ENCODE data around the gene BTBD19. TPM values are rescaled to one million over a fixed set of nuclear protein-coding genes. Genes with fewer than 3 reads are reported as not detected.

Gene BTBD19
- total RNA-seq, 1 donor from 2014 or later, result 43.7 TPM

DNA sequence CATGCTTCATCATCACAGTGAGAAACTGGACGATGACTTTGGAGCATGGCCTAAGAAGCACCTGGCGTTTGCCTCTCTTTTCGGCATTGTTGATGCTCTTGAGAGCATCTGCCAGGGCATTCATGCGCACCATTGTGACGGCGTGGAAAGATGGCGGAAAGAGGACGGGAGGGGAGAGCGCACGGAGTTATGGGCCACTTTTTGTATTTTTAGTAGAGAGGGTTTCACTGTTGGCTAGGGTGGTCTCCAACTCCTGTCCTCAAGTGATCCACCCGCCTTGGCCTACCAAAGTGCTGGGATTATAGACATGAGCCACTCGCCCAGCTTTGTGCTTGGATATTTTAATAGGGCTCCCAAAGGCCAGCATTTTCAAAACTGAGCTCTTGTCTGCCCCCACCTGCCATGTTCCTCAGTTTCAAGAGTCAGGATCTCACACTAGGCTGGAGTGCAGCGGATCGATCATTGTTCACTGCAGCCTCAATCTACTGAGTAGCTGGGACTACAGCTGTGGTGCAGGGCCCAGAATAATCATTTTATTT, 27.7 kb upstream of the BTBD19 start:
- Mint-ChIP-seq H3K4me1 (peaks cover 32% of the 10 kb centered on the region), H3K4me3 (no peak overlapping the region), H3K36me3 (peaks cover 32% of the 10 kb centered on the region), H3K9me3 (no peaks in the 10 kb centered on the region), H3K27ac (no peak overlapping the region), H3K27me3 (ENCODE audit: low read depth) (no peaks in the 10 kb centered on the region)
- no peak for DNase-seq (ENCODE audit: low spot score in 2 of 2, unreplicated experiment in 2 of 2)
- TF ChIP-seq, protein P1, sequence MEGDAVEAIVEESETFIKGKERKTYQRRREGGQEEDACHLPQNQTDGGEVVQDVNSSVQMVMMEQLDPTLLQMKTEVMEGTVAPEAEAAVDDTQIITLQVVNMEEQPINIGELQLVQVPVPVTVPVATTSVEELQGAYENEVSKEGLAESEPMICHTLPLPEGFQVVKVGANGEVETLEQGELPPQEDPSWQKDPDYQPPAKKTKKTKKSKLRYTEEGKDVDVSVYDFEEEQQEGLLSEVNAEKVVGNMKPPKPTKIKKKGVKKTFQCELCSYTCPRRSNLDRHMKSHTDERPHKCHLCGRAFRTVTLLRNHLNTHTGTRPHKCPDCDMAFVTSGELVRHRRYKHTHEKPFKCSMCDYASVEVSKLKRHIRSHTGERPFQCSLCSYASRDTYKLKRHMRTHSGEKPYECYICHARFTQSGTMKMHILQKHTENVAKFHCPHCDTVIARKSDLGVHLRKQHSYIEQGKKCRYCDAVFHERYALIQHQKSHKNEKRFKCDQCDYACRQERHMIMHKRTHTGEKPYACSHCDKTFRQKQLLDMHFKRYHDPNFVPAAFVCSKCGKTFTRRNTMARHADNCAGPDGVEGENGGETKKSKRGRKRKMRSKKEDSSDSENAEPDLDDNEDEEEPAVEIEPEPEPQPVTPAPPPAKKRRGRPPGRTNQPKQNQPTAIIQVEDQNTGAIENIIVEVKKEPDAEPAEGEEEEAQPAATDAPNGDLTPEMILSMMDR (IDR thresholded peaks at IDR 0.05; ENCODE audit: unreplicated experiment), result no peak

DNA sequence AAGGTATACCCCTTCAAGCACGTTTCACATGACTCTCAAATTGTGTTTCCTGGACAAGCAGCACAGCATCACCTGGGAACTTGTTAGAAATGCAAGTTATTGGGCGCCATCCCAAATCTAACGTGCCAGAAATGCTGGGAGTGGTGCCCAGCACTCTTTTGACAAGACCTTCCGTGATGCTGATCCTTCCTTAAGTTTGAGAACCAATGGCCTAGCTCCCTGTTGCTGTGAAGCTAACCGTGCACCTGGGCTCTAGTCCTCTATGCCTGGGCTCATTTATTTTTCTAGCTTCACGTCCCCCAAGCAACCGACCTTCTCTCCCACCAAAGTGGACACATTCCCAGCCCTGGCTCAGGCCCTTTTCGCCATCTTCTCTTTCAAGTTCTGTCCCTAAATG, 24.6 kb upstream of the BTBD19 start:
- H3K4me1 Mint-ChIP-seq, result peaks cover 24% of the 10 kb centered on the region
- no peaks in the 10 kb centered on the region for H3K9me3 Mint-ChIP-seq
- peak overlapping the region; percentile 57 for H3K4me3 Mint-ChIP-seq
- peaks cover 17% of the 10 kb centered on the region for H3K36me3 Mint-ChIP-seq
- no peak overlapping the region for H3K27ac Mint-ChIP-seq
- TF ChIP-seq, protein P1 (IDR thresholded peaks at IDR 0.05; ENCODE audit: unreplicated experiment), result no peak
- H3K27me3 Mint-ChIP-seq (ENCODE audit: low read depth), result no peaks in the 10 kb centered on the region
- no peak for DNase-seq (ENCODE audit: low spot score in 2 of 2, unreplicated experiment in 2 of 2)

DNA sequence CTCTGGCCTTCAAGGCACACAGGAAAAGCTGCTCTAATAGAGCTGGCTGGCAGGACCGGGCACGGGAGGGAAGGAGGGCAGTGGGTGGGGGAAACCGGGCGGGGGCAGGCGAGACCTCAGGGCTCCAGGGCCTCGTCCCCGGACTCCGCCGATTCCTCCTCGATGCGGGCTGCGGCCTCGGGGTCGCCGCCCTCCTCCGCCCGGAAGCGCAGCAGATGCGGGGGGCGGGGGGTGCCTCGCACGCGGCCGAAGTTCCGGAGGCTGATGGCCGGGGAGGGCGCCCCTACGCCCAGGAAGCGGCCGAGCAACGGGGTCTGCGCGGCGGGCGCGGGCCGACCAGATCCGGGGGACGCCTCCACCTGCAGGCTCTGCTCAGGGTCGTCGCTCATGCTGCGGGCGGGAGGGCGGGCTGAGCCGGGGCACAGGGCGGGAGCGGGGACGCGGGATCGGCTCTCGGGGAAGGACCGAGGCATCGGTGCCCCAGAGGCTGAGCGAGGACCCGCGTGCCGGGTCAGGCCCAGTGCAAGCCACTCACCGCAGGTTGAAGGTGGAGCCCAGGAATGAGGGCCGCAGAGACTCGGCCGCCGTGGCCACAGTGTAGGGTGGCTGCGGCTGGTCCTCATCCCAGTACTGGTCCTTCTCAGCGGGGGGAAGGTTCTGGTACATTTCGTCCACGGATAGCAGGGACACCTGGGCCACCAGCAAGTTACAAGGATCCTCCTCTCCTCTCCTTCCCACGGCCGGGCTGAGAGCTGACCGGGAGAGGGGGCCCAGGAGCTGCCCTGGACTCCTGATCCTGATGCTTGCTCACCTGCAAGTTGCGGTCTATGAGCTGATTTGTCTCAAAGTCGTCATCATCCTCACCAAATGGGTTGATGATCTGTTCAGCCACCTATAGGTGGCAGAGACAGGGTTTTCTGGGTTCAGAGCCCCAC, 24.0 kb upstream of the BTBD19 start:
- TF ChIP-seq, protein P1 (IDR thresholded peaks at IDR 0.05; ENCODE audit: unreplicated experiment), result no peak
- Mint-ChIP-seq H3K4me3 (peak overlapping the region; percentile 59), H3K36me3 (peaks cover 12% of the 10 kb centered on the region), H3K27ac (no peak overlapping the region), H3K9me3 (no peaks in the 10 kb centered on the region), H3K4me1 (peaks cover 23% of the 10 kb centered on the region), H3K27me3 (ENCODE audit: low read depth) (no peaks in the 10 kb centered on the region)
- no peak for DNase-seq (ENCODE audit: low spot score in 2 of 2, unreplicated experiment in 2 of 2)

DNA sequence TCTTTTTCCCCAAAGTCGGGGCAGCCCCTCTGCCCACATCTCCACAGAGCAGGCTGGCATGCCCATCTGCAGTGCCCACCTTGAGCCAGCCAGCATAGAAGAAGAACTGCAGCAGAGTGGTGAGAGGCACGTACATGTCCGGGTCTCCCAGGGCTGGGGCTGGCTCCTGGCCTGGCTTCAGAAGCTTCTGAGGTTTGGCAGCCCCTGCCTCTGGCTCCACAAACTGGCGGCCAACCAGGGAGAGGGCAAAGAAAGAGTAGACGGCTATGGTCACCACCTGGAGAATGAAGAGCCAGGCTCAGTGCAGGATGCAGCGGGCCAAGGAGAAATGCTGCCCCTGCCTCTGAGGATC, 23.3 kb upstream of the BTBD19 start:
- H3K4me1 Mint-ChIP-seq, result peaks cover 23% of the 10 kb centered on the region
- no peak for DNase-seq (ENCODE audit: low spot score in 2 of 2, unreplicated experiment in 2 of 2)

DNA sequence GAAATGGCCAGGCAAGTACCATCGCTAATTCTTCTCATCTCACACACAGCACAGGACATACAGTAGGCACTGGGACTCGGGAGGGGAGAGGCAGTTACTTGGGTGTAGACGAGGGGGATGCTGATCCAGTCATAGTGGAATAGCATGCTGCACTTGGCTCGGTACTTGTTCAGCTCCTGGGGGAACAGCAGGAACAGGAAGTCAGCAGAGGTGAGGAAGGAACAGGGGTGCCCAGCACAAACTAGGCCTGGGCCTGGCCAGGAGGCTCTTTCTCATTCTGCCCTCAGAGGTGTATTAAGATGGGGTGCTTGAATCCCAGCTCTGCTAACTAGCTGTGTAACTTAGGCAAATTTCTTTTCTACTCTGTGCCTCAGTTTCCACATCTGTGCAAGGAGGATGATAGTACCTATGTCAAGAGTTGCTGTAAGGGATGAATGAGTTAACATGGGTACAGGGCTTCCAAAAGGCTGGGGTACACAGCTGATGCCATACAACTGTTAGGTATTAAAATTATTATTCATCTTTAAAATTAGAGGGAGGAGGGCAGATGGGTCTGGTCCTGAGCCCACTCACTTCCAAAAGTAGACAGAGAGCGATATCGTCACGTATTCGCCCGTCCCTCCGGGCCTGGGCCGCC, 22.7 kb upstream of the BTBD19 start:
- no peak for DNase-seq (ENCODE audit: low spot score in 2 of 2, unreplicated experiment in 2 of 2)
- peaks cover 5% of the 10 kb centered on the region for H3K36me3 Mint-ChIP-seq
- TF ChIP-seq, protein P1 (IDR thresholded peaks at IDR 0.05; ENCODE audit: unreplicated experiment), result no peak
- peak overlapping the region; percentile 59 for H3K4me3 Mint-ChIP-seq
- H3K27me3 Mint-ChIP-seq (ENCODE audit: low read depth), result no peaks in the 10 kb centered on the region
- peaks cover 23% of the 10 kb centered on the region for H3K4me1 Mint-ChIP-seq
- no peaks in the 10 kb centered on the region for H3K9me3 Mint-ChIP-seq
- H3K27ac Mint-ChIP-seq, result no peak overlapping the region

More for the DNA sequence above, 23.3 kb upstream of the BTBD19 start:
- Mint-ChIP-seq H3K4me3 (peak overlapping the region; percentile 59), H3K36me3 (peaks cover 11% of the 10 kb centered on the region), H3K27me3 (ENCODE audit: low read depth) (no peaks in the 10 kb centered on the region), H3K9me3 (no peaks in the 10 kb centered on the region), H3K27ac (no peak overlapping the region)
- TF ChIP-seq, protein P1 (IDR thresholded peaks at IDR 0.05; ENCODE audit: unreplicated experiment), result no peak

Data from mesothelial cell of epicardium (in vitro differentiated cells).